ENCODE measurements around the gene MTMR4. TPM values are rescaled to one million over a fixed set of nuclear protein-coding genes. Genes with fewer than 3 reads are reported as not detected.
A peak's percentile ranks its signal among the peaks of the same experiment; 100 is the strongest.

Gene MTMR4
- total RNA-seq, 1 donor from 2014 or later, result 30.2 TPM

- TF ChIP-seq CTCF (IDR thresholded peaks at IDR 0.05), result no peak
- Mint-ChIP-seq H3K36me3 (ENCODE audit: low read depth) (no peaks in the 10 kb centered on the region), H3K4me1 (ENCODE audit: low read depth) (peaks cover 27% of the 10 kb centered on the region), H3K27me3 (ENCODE audit: low read depth) (peaks cover 1% of the 10 kb centered on the region), H3K27ac (ENCODE audit: unreplicated experiment) (no peak overlapping the region), H3K4me3 (ENCODE audit: unreplicated experiment) (no peak overlapping the region), H3K9me3 (ENCODE audit: low read depth) (no peaks in the 10 kb centered on the region)
- DNase-seq (ENCODE audit: low spot score), result no peak
Observed at GRCh38 chr17:58535431-58535830, 21.0 kb upstream of the MTMR4 start.

DNA sequence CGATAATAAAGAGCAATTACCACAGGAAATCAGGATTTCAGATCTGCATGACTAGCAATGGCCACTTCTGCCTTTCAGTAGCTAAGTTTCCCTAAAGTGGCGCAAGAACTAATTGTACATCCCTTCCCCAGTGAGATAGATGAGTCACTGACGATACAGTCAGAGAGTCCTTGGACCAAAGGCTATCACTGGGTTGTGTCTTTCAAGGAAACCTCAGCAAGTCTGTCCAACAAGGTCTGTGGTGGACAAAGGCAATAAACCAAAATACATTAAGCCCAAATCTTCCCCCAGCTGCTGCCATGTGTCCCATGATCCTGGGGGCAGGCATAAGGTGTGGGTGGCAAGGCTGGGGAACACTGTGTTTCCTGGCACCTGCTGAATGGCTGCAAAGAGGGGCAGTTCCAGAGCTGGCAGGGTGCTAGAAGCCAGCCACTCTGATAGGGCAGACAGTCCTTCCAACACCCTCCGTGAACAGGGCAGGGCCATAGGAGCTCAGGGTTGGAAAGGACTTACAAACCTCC, 20.5 kb upstream of the MTMR4 start:
- H3K4me3 Mint-ChIP-seq (ENCODE audit: unreplicated experiment), result no peak overlapping the region
- H3K9me3 Mint-ChIP-seq (ENCODE audit: low read depth), result no peaks in the 10 kb centered on the region
- peaks cover 1% of the 10 kb centered on the region for H3K27me3 Mint-ChIP-seq (ENCODE audit: low read depth)
- no peak overlapping the region for H3K27ac Mint-ChIP-seq (ENCODE audit: unreplicated experiment)
- no peak for DNase-seq (ENCODE audit: low spot score)
- no peak for TF ChIP-seq CTCF (IDR thresholded peaks at IDR 0.05)
- H3K36me3 Mint-ChIP-seq (ENCODE audit: low read depth), result no peaks in the 10 kb centered on the region
- peaks cover 31% of the 10 kb centered on the region for H3K4me1 Mint-ChIP-seq (ENCODE audit: low read depth)

DNA sequence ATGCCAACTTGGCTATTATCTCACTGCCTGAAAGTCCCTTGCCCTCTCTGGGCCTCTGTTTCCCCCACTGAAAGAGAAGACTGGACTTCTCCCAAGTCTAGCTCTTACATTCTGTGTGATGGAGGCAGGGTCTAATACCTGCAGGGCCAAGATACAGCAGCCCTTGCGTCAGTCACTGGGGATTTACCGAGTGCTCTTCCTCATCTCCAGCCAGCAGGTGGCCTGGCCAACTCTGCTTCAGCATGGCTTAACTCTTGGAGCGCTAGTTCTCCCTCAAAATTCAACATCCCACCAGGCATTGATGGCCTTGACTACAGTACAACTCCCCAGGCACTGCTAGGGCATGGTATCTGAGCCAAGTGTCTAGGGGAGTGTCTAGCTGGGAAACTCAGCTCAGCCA, 19.9 kb upstream of the MTMR4 start:
- no peak overlapping the region for H3K27ac Mint-ChIP-seq (ENCODE audit: unreplicated experiment)
- no peak for DNase-seq (ENCODE audit: low spot score)
- H3K36me3 Mint-ChIP-seq (ENCODE audit: low read depth), result no peaks in the 10 kb centered on the region
- no peak overlapping the region for H3K4me3 Mint-ChIP-seq (ENCODE audit: unreplicated experiment)
- no peak for TF ChIP-seq CTCF (IDR thresholded peaks at IDR 0.05)
- no peaks in the 10 kb centered on the region for H3K9me3 Mint-ChIP-seq (ENCODE audit: low read depth)
- H3K4me1 Mint-ChIP-seq (ENCODE audit: low read depth), result peaks cover 35% of the 10 kb centered on the region
- peaks cover 1% of the 10 kb centered on the region for H3K27me3 Mint-ChIP-seq (ENCODE audit: low read depth)

- Mint-ChIP-seq H3K36me3 (ENCODE audit: low read depth) (no peaks in the 10 kb centered on the region), H3K9me3 (ENCODE audit: low read depth) (no peaks in the 10 kb centered on the region), H3K27ac (ENCODE audit: unreplicated experiment) (no peak overlapping the region), H3K4me3 (ENCODE audit: unreplicated experiment) (no peak overlapping the region), H3K27me3 (ENCODE audit: low read depth) (peaks cover 1% of the 10 kb centered on the region), H3K4me1 (ENCODE audit: low read depth) (peaks cover 35% of the 10 kb centered on the region)
- no peak for DNase-seq (ENCODE audit: low spot score)
- no peak for TF ChIP-seq CTCF (IDR thresholded peaks at IDR 0.05)
Observed at GRCh38 chr17:58533616-58534188, 19.3 kb upstream of the MTMR4 start.

DNA sequence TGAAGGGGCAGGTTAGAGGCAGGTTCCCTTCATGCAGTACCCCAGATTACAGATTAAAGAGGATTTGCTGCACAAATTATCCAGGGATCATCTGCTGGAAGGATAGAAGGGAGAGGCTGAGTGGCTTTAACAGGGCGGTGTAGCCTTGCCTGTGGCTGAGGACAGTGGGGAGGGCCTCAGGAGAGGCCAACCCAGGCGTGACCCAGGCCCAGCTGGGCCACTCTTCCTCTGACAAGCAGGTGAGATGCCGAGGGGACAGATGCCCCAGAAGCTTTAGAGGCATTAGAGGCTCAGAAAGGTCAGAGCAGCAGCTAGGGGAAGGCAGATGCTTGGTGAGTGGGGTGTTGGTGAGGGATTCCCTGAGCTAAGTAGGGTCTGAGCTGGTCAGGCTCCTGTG, 18.1 kb upstream of the MTMR4 start:
- Mint-ChIP-seq H3K27me3 (ENCODE audit: low read depth) (peaks cover 1% of the 10 kb centered on the region), H3K4me1 (ENCODE audit: low read depth) (peaks cover 46% of the 10 kb centered on the region), H3K9me3 (ENCODE audit: low read depth) (no peaks in the 10 kb centered on the region), H3K4me3 (ENCODE audit: unreplicated experiment) (peak overlapping the region; percentile 55), H3K36me3 (ENCODE audit: low read depth) (no peaks in the 10 kb centered on the region), H3K27ac (ENCODE audit: unreplicated experiment) (no peak overlapping the region)
- DNase-seq (ENCODE audit: low spot score), result no peak
- TF ChIP-seq CTCF (IDR thresholded peaks at IDR 0.05), result no peak

All from chondrocyte (in vitro differentiated cells).